Activated CD4-positive, alpha-beta T cell treated with anti-CD3 and anti-CD28 coated beads, Interleukin-2, amount 10 ng/mL, durations not matched to agents 24 days and 14 days (primary cell): Measurements from ENCODE around the gene SLC7A14. TPM values are rescaled to one million over a fixed set of nuclear protein-coding genes. Genes with fewer than 3 reads are reported as not detected.

Experiments
- DNase-seq: peaks from one replicate; pipeline ENCODE4 v3.0.0; 2022
- H3K27ac Mint-ChIP-seq: one replicate; pipeline ENCODE4 v1.8.0; 2022; ENCODE audit warnings: mild to moderate bottlenecking, mixed read lengths
- H3K27me3 Mint-ChIP-seq: one replicate; pipeline ENCODE4 v1.8.0; 2022; ENCODE audit warnings: mixed read lengths
- H3K36me3 Mint-ChIP-seq: one replicate; pipeline ENCODE4 v1.8.0; 2022; ENCODE audit warnings: low read depth, mild to moderate bottlenecking, mixed read lengths
- H3K4me1 Mint-ChIP-seq: one replicate; pipeline ENCODE4 v1.8.0; 2021; ENCODE audit warnings: mixed read lengths
- H3K4me3 Mint-ChIP-seq: one replicate; pipeline ENCODE4 v1.8.0; 2022; ENCODE audit warnings: mild to moderate bottlenecking, moderate library complexity, mixed read lengths
- H3K9me3 Mint-ChIP-seq: one replicate; pipeline ENCODE4 v1.8.0; 2021; ENCODE audit warnings: mixed read lengths
- intact Hi-C: fragments of 100-400 bp; cut with micrococcal nuclease; formaldehyde crosslinking; loops from one replicate; pipeline ENCODE4 v1.15.1; 2023
- total RNA-seq: library from RNA; stranded (reverse); gene quantifications from 2 replicates; pipeline ENCODE4 v1.2.3, GENCODE V29; 2022

The SLC7A14 gene
- total RNA-seq, 1 donor from 2014 or later = not detected

- Mint-ChIP-seq H3K27ac (no peak overlapping the region), H3K4me1 (no peaks in the 10 kb centered on the region), H3K27me3 (peaks cover 7% of the 10 kb centered on the region), H3K36me3 (no peaks in the 10 kb centered on the region), H3K4me3 (no peak overlapping the region), H3K9me3 (no peaks in the 10 kb centered on the region)
- DNase-seq = no peak
- intact Hi-C loops = no loop called here
These were observed 89.6 kb downstream of the SLC7A14 start for GRCh38 chr3:170496026-170496867.

GRCh38 chr3:170494766-170495165, 91.1 kb downstream of the SLC7A14 start:
- DNase-seq = no peak
- no peaks in the 10 kb centered on the region for H3K9me3 Mint-ChIP-seq
- intact Hi-C loops = no loop called here
- peaks cover 3% of the 10 kb centered on the region for H3K27me3 Mint-ChIP-seq
- H3K36me3 Mint-ChIP-seq = no peaks in the 10 kb centered on the region
- H3K4me1 Mint-ChIP-seq = no peaks in the 10 kb centered on the region
- H3K4me3 Mint-ChIP-seq = no peak overlapping the region
- no peak overlapping the region for H3K27ac Mint-ChIP-seq

- Mint-ChIP-seq H3K9me3 (no peaks in the 10 kb centered on the region), H3K27ac (no peak overlapping the region), H3K36me3 (no peaks in the 10 kb centered on the region), H3K4me3 (no peak overlapping the region), H3K27me3 (no peaks in the 10 kb centered on the region), H3K4me1 (no peaks in the 10 kb centered on the region)
- DNase-seq = no peak
- intact Hi-C loops = no loop called here
These were observed 92.1 kb downstream of the SLC7A14 start for GRCh38 chr3:170493712-170494182.

GRCh38 chr3:170491901-170492300, 94.0 kb downstream of the SLC7A14 start:
- H3K9me3 Mint-ChIP-seq = no peaks in the 10 kb centered on the region
- intact Hi-C loops = no loop called here

GRCh38 chr3:170490828-170491560, 94.9 kb downstream of the SLC7A14 start:
- Mint-ChIP-seq H3K36me3 (no peaks in the 10 kb centered on the region), H3K27me3 (peaks cover 8% of the 10 kb centered on the region), H3K4me3 (no peak overlapping the region), H3K9me3 (no peaks in the 10 kb centered on the region), H3K27ac (no peak overlapping the region), H3K4me1 (no peaks in the 10 kb centered on the region)
- intact Hi-C loops = no loop called here
- no peak for DNase-seq

More at GRCh38 chr3:170491901-170492300, 94.0 kb downstream of the SLC7A14 start:
- H3K36me3 Mint-ChIP-seq = no peaks in the 10 kb centered on the region
- H3K4me1 Mint-ChIP-seq = no peaks in the 10 kb centered on the region
- DNase-seq = no peak
- H3K4me3 Mint-ChIP-seq = no peak overlapping the region
- H3K27me3 Mint-ChIP-seq = peaks cover 7% of the 10 kb centered on the region
- H3K27ac Mint-ChIP-seq = no peak overlapping the region

GRCh38 chr3:170488802-170489201, 97.1 kb downstream of the SLC7A14 start:
- Mint-ChIP-seq H3K4me1 (no peaks in the 10 kb centered on the region), H3K27ac (no peak overlapping the region), H3K36me3 (no peaks in the 10 kb centered on the region), H3K4me3 (no peak overlapping the region), H3K9me3 (no peaks in the 10 kb centered on the region), H3K27me3 (peaks cover 8% of the 10 kb centered on the region)
- intact Hi-C loops = no loop called here
- no peak for DNase-seq

- H3K4me3 Mint-ChIP-seq = no peak overlapping the region
These were observed 98.8 kb downstream of the SLC7A14 start for GRCh38 chr3:170487031-170487430.

GRCh38 chr3:170486398-170486797, 99.5 kb downstream of the SLC7A14 start:
- Mint-ChIP-seq H3K4me3 (no peak overlapping the region), H3K27me3 (peaks cover 8% of the 10 kb centered on the region), H3K27ac (no peak overlapping the region), H3K36me3 (no peaks in the 10 kb centered on the region), H3K4me1 (no peaks in the 10 kb centered on the region), H3K9me3 (no peaks in the 10 kb centered on the region)
- DNase-seq = no peak
- intact Hi-C loops = no loop called here

More at GRCh38 chr3:170487031-170487430, 98.8 kb downstream of the SLC7A14 start:
- Mint-ChIP-seq H3K27me3 (peaks cover 8% of the 10 kb centered on the region), H3K36me3 (no peaks in the 10 kb centered on the region), H3K4me1 (no peaks in the 10 kb centered on the region), H3K27ac (no peak overlapping the region), H3K9me3 (no peaks in the 10 kb centered on the region)
- intact Hi-C loops = no loop called here
- DNase-seq = no peak

GRCh38 chr3:170485696-170486095, 100.2 kb downstream of the SLC7A14 start:
- no peak overlapping the region for H3K4me3 Mint-ChIP-seq
- H3K9me3 Mint-ChIP-seq = no peaks in the 10 kb centered on the region
- H3K27me3 Mint-ChIP-seq = peaks cover 8% of the 10 kb centered on the region
- H3K4me1 Mint-ChIP-seq = no peaks in the 10 kb centered on the region
- H3K36me3 Mint-ChIP-seq = no peaks in the 10 kb centered on the region
- no peak for DNase-seq
- intact Hi-C loops = no loop called here
- no peak overlapping the region for H3K27ac Mint-ChIP-seq

GRCh38 chr3:170485294-170485693, 100.6 kb downstream of the SLC7A14 start:
- Mint-ChIP-seq H3K27ac (no peak overlapping the region), H3K27me3 (peaks cover 8% of the 10 kb centered on the region), H3K4me1 (no peaks in the 10 kb centered on the region), H3K36me3 (no peaks in the 10 kb centered on the region), H3K4me3 (no peak overlapping the region), H3K9me3 (no peaks in the 10 kb centered on the region)
- no peak for DNase-seq
- intact Hi-C loops = no loop called here

- no peaks in the 10 kb centered on the region for H3K9me3 Mint-ChIP-seq
- H3K4me1 Mint-ChIP-seq = no peaks in the 10 kb centered on the region
- DNase-seq = no peak
- no peak overlapping the region for H3K4me3 Mint-ChIP-seq
- peaks cover 8% of the 10 kb centered on the region for H3K27me3 Mint-ChIP-seq
- H3K36me3 Mint-ChIP-seq = no peaks in the 10 kb centered on the region
- H3K27ac Mint-ChIP-seq = no peak overlapping the region
- intact Hi-C loops = no loop called here
These were observed 101.0 kb downstream of the SLC7A14 start for GRCh38 chr3:170484869-170485268.

- Mint-ChIP-seq H3K27ac (no peak overlapping the region), H3K4me1 (no peaks in the 10 kb centered on the region), H3K4me3 (no peak overlapping the region), H3K27me3 (peaks cover 13% of the 10 kb centered on the region), H3K9me3 (no peaks in the 10 kb centered on the region), H3K36me3 (no peaks in the 10 kb centered on the region)
- DNase-seq = no peak
- intact Hi-C loops = no loop called here
These were observed 102.2 kb downstream of the SLC7A14 start for GRCh38 chr3:170483485-170484262.

- intact Hi-C loops = no loop called here
- DNase-seq = no peak
- Mint-ChIP-seq H3K9me3 (no peaks in the 10 kb centered on the region), H3K4me3 (no peak overlapping the region), H3K4me1 (no peaks in the 10 kb centered on the region), H3K27me3 (peaks cover 6% of the 10 kb centered on the region), H3K36me3 (no peaks in the 10 kb centered on the region), H3K27ac (no peak overlapping the region)
These were observed 103.7 kb downstream of the SLC7A14 start for GRCh38 chr3:170482199-170482598.

GRCh38 chr3:170480111-170480510, 105.8 kb downstream of the SLC7A14 start:
- intact Hi-C loops = no loop called here
- no peak overlapping the region for H3K27ac Mint-ChIP-seq
- no peak overlapping the region for H3K4me3 Mint-ChIP-seq
- peaks cover 5% of the 10 kb centered on the region for H3K27me3 Mint-ChIP-seq
- H3K4me1 Mint-ChIP-seq = no peaks in the 10 kb centered on the region
- DNase-seq = no peak
- no peaks in the 10 kb centered on the region for H3K36me3 Mint-ChIP-seq
- H3K9me3 Mint-ChIP-seq = no peaks in the 10 kb centered on the region
